Erythroblast (primary cell): Measurements from ENCODE around the gene FAR2.

Experiments
- GATA1 ChIP-seq: IDR thresholded peaks from 2 replicates; pipeline ENCODE4 v1.6.1; 2011; ENCODE audit warnings: low read depth, mild to moderate bottlenecking, control low read depth, low read length, moderate library complexity
- POLR2A ChIP-seq: IDR thresholded peaks from 2 replicates; pipeline ENCODE4 v1.6.1; 2011; ENCODE audit warnings: mild to moderate bottlenecking, low read length

- no peak for TF ChIP-seq POLR2A
- no peak for TF ChIP-seq GATA1
Measured at GRCh38 chr12:29238822-29239291, 89.8 kb downstream of the FAR2 start.
